Measurements from ENCODE around the gene NES. TPM values are rescaled to one million over a fixed set of nuclear protein-coding genes. Genes with fewer than 3 reads are reported as not detected.

The NES gene
- total RNA-seq, 1 experiment from 2014 or later, result 168 TPM

- peaks cover 32 to 44% (median 34%) of the 10 kb centered on the region in 3 experiments for H3K36me3 Mint-ChIP-seq (ENCODE audit: insufficient read depth in 1 of 3, low read depth in 3 of 3)
- H3K27me3 Mint-ChIP-seq (ENCODE audit: low read depth), result peaks cover 29% of the 10 kb centered on the region
- Histone ChIP-seq H3K79me1 (ENCODE audit: insufficient read depth, low read depth, low read length, poor library complexity, severe bottlenecking) (peaks cover 8% of the 10 kb centered on the region), H3K27ac (ENCODE audit: insufficient read length, low read depth, low read length) (no peak overlapping the region), H3K14ac (ENCODE audit: insufficient read depth, low read length) (peak overlapping the region; percentile 94), H2AK5ac (ENCODE audit: insufficient read length, low read length) (no peak overlapping the region), H3K23me2 (ENCODE audit: insufficient read length, low read depth, low read length, poor library complexity, severe bottlenecking) (peaks cover 12% of the 10 kb centered on the region), H3K27me3 (ENCODE audit: insufficient read depth, low read length) (no peaks in the 10 kb centered on the region), H3K4me2 (ENCODE audit: insufficient read depth, insufficient read length, low read length) (peak overlapping the region; percentile 58), H3T11ph (ENCODE audit: low read length) (no peak overlapping the region), H3K79me2 (ENCODE audit: insufficient read depth, low read length) (peaks cover 4% of the 10 kb centered on the region; the same call in 1 of the 2 replicates), H2BK120ac (ENCODE audit: low read depth, low read length, poor library complexity, severe bottlenecking) (peak overlapping the region; percentile 51), H2BK20ac (ENCODE audit: low read depth, low read length, poor library complexity, severe bottlenecking) (no peak overlapping the region), H3K4ac (ENCODE audit: low read depth, low read length) (0 out of 2 replicates have a peak overlapping the region, but pooled peaks have one; percentile 27), H3K4me1 (ENCODE audit: insufficient read depth, low read length) (peaks cover 19% of the 10 kb centered on the region; the same call in 1 of the 2 replicates), H3K9me3 (ENCODE audit: control insufficient read depth, low read depth, low read length) (no peaks in the 10 kb centered on the region), H4K20me1 (ENCODE audit: control insufficient read depth, insufficient read depth, insufficient read length) (no peaks in the 10 kb centered on the region), H3K9ac (ENCODE audit: extremely low read depth, insufficient read length, low read length) (peak overlapping the region; percentile 48), H3K56ac (ENCODE audit: insufficient read length, low read depth, low read length) (no peak overlapping the region), H4K8ac (replicated peaks; ENCODE audit: insufficient read length, low read depth, low read length) (no peak overlapping the region), H2AFZ (ENCODE audit: low read length) (no peak overlapping the region), H4K91ac (ENCODE audit: insufficient read length, low read depth, low read length) (no peak overlapping the region), H2BK12ac (ENCODE audit: insufficient read length, low read depth, low read length) (no peak overlapping the region), H3K18ac (ENCODE audit: insufficient read length, low read depth, low read length) (peak overlapping the region; percentile 71), H3K23ac (ENCODE audit: insufficient read length, low read depth, low read length) (no peak overlapping the region), H2BK15ac (ENCODE audit: low read depth, low read length) (no peak overlapping the region), H4K5ac (ENCODE audit: insufficient read length, low read depth, low read length) (no peak overlapping the region), H2BK5ac (ENCODE audit: insufficient read length, low read length) (no peak overlapping the region)
- no CpG with 5 or more reads among the region's 49 CpGs for WGBS (ENCODE audit: extremely low coverage, insufficient read length, low lambda C conversion rate)
- no peak for DNase-seq
- TF ChIP-seq CTCF (conservative IDR thresholded peaks at IDR 0.05), result no peak
- peaks cover 51 to 59% of the 10 kb centered on the region in 2 experiments for H3K4me1 Mint-ChIP-seq
- peaks cover 0 to 3% of the 10 kb centered on the region in 2 experiments; a peak in 2 of 5 replicates for H3K9me3 Mint-ChIP-seq
- H3K27ac Mint-ChIP-seq, result peak overlapping the region in 1 of 3 experiments; percentile 90; a peak in 1 of 7 replicates
- peak overlapping the region; percentile 81 to 86 for H3K4me3 Mint-ChIP-seq
Observed at GRCh38 chr1:156676114-156676819, 940 bp downstream of the NES start.

All from H9 (cell line).